GM12878 (cell line): ENCODE measurements around the gene SRGAP1. TPM values are rescaled to one million over a fixed set of nuclear protein-coding genes. Genes with fewer than 3 reads are reported as not detected.

Experiments
- ATAC-seq: fragments of 200-7000 bp; cut with Tn5 transposase; 3 replicates; pipeline ENCODE4 v1.9.1; 2020; ENCODE audit warnings: mild to moderate bottlenecking, moderate library complexity
- BruUV-seq: library from RNA; stranded (reverse); fragments of 400-500 nt; replicated peaks from 2 replicates; lab custom pipeline; 2021; lab: Mats Ljungman, UMichigan
- CTCF ChIA-PET: fragments of 300-600 bp; sonication (Branson Sonifier 250); formaldehyde crosslinking; extraction: SDS; loops from one replicate; lab custom pipeline; 2021; ENCODE audit warnings: inconsistent platforms; lab: Yijun Ruan, JAX
- POLR2A ChIA-PET: fragments of 350-600 bp; formaldehyde crosslinking; extraction: SDS; loops from one replicate; lab custom pipeline; 2021; ENCODE audit warnings: inconsistent platforms; lab: Charles Lee
- RAD21 ChIA-PET: fragments of 300-600 bp; sonication (Branson Sonifier 250); formaldehyde crosslinking; loops from one replicate; lab custom pipeline; 2023; ENCODE audit warnings: antibody characterized with exemption; ENCODE audit not compliant: unreplicated experiment; lab: Charles Lee
- SMC1A ChIA-PET: fragments of 300-600 bp; sonication (Branson Sonifier 250); formaldehyde crosslinking; loops from one replicate; lab custom pipeline; 2023; ENCODE audit not compliant: unreplicated experiment, uncharacterized antibody; lab: Charles Lee
- DNase-seq: peaks from one replicate; pipeline ENCODE4 v3.0.0-alpha.2; 2011; ENCODE audit warnings: low read depth, low spot score
- FAIRE-seq: peaks from 3 replicates; lab custom pipeline; 2011; peaks lifted over from hg19 to GRCh38; lab: Jason Lieb, UNC
- H2AFZ ChIP-seq: 2 replicates; pipeline ENCODE4 v1.6.0; 2011; ENCODE audit warnings: low read depth, low read length, control low read depth; ENCODE audit not compliant: control insufficient read depth
- H3K27ac ChIP-seq: 2 replicates; pipeline ENCODE4 v1.5.1; 2011; ENCODE audit warnings: control low read depth; ENCODE audit not compliant: control insufficient read depth, insufficient read depth
- H3K27me3 ChIP-seq, 2 experiments: replicated peaks in 1 of 2; 2 replicates each; pipeline versions ENCODE4 v1.6.0 to v1.6.1; 2011; ENCODE audit warnings: low read length in 1 of 2; ENCODE audit not compliant: control insufficient read depth in 2 of 2, insufficient read depth in 2 of 2
- H3K36me3 ChIP-seq, 2 experiments: 2 replicates each; pipeline ENCODE4 v1.5.1; 2011; ENCODE audit warnings: low read length in 1 of 2; ENCODE audit not compliant: control insufficient read depth in 2 of 2, insufficient read depth in 2 of 2
- H3K4me1 ChIP-seq: 2 replicates; pipeline ENCODE4 v1.6.1; 2011; ENCODE audit warnings: mild to moderate bottlenecking, low read length, moderate library complexity, mixed read lengths; ENCODE audit not compliant: control insufficient read depth, insufficient read depth
- H3K4me2 ChIP-seq: 2 replicates; pipeline ENCODE4 v1.6.0; 2011; ENCODE audit warnings: control low read depth; ENCODE audit not compliant: control insufficient read depth, insufficient read depth
- H3K4me3 ChIP-seq: fragments of 200-600 bp; sonication (generic); 2 replicates; pipeline ENCODE4 v1.5.1; 2016
- H3K79me2 ChIP-seq: 2 replicates; pipeline ENCODE4 v1.6.0; 2011; ENCODE audit warnings: low read length; ENCODE audit not compliant: control insufficient read depth, insufficient read depth
- H3K9ac ChIP-seq: 2 replicates; pipeline ENCODE4 v1.8.0; 2011; ENCODE audit warnings: low read length, control low read depth, mixed read lengths; ENCODE audit not compliant: control insufficient read depth, insufficient read depth
- H3K9me3 ChIP-seq: replicated peaks from 3 replicates; pipeline ENCODE4 v1.5.1; 2011; ENCODE audit warnings: mild to moderate bottlenecking, low read length; ENCODE audit not compliant: control insufficient read depth, insufficient read depth
- H4K20me1 ChIP-seq: 2 replicates; pipeline ENCODE4 v1.6.0; 2011; ENCODE audit not compliant: control insufficient read depth, insufficient read depth
- BRCA1 ChIP-seq: IDR thresholded peaks from 2 replicates; pipeline ENCODE4 v1.6.1; 2011; ENCODE audit warnings: low read depth, low read length, improper control_type of control experiment
- CHD1 ChIP-seq: IDR thresholded peaks from 2 replicates; pipeline ENCODE4 v1.6.1; 2012; ENCODE audit warnings: low read depth, low read length, improper control_type of control experiment
- JUNB ChIP-seq: IDR thresholded peaks from 2 replicates; pipeline ENCODE4 v1.6.1; 2016; ENCODE audit warnings: antibody characterized with exemption, mild to moderate bottlenecking
- KDM1A ChIP-seq: fragments of 200-600 bp; sonication (generic); IDR thresholded peaks from 2 replicates; pipeline ENCODE4 v1.6.1; 2016; ENCODE audit warnings: borderline replicate concordance
- MTA2 ChIP-seq: fragments of 450-650 bp; IDR thresholded peaks from 2 replicates; pipeline ENCODE4 v1.6.1; 2016; ENCODE audit warnings: low read depth, mild to moderate bottlenecking, moderate library complexity
- POLR2AphosphoS5 ChIP-seq: IDR thresholded peaks from 2 replicates; pipeline ENCODE4 v1.6.1; 2011; ENCODE audit warnings: mild to moderate bottlenecking, low read length, inconsistent platforms
- SMAD5 ChIP-seq: IDR thresholded peaks from 2 replicates; pipeline ENCODE4 v1.6.1; 2016; ENCODE audit warnings: antibody characterized with exemption, low read depth
- SREBF2 ChIP-seq: IDR thresholded peaks from 2 replicates; pipeline ENCODE4 v1.6.1; 2012; ENCODE audit warnings: mild to moderate bottlenecking, low read length
- ZSCAN29 ChIP-seq: fragments of 450-650 bp; IDR thresholded peaks from 2 replicates; pipeline ENCODE4 v1.6.1; 2017; ENCODE audit warnings: mild to moderate bottlenecking, moderate library complexity
- WGBS: methylation state at CpG from one replicate; pipeline ENCODE4 v1.1.6; 2016; ENCODE audit warnings: low lambda C conversion rate; ENCODE audit not compliant: insufficient replicate concordance, insufficient coverage; ENCODE audit errors: missing lambda C conversion rate; 5-methylcytosine and 5-hydroxymethylcytosine counted together
- in situ Hi-C: fragments of 300-500 bp; cut with MboI; formaldehyde crosslinking; loops from 9 replicates; pipeline ENCODE4 v1.14.3; 2018; ENCODE audit warnings: mixed read lengths
- intact Hi-C: fragments of 100-400 bp; cut with micrococcal nuclease; formaldehyde crosslinking; loops from one replicate; pipeline ENCODE4 v1.14.2; 2022; ENCODE audit not compliant: unreplicated experiment
- polyA plus RNA-seq, 11 experiments: library from polyadenylated mRNA; depleted of rRNA in 4 of 11; unstranded in 6 of 11; stranded (reverse) in 5 of 11; fragments of >200 nt; fragmentation: Nextera tagmentation in 4 of 11; fragmentation: Illumina TruSeq in 1 of 11; extraction: Ambion mirVana in 4 of 11; extraction: Trizol in 1 of 11; gene quantifications; 1 replicate in 1 of 11; 2 replicates in 10 of 11; pipeline versions ENCODE4 v1.2.1 to v1.2.3, GENCODE V29; 2011 to 2016; ENCODE audit warnings: inconsistent platforms in 2 of 11, missing spikeins in 2 of 11, low read depth in 1 of 11
- total RNA-seq, 4 experiments: library from RNA; depleted of rRNA in 3 of 4; stranded (reverse); fragments of >200 nt in 3 of 4; fragmentation: Illumina TruSeq in 1 of 4; extraction: Trizol in 1 of 4; gene quantifications; 2 replicates each; pipeline versions ENCODE4 v1.2.1 to v1.2.3, GENCODE V29; 2013 to 2021
- TF ChIP-seq, protein P1 (sequence below): fragments of 450-650 bp; IDR thresholded peaks from 2 replicates; pipeline ENCODE4 v1.6.1; 2017; ENCODE audit warnings: low read depth, mild to moderate bottlenecking, moderate library complexity

SRGAP1 gene
- total and polyA plus RNA-seq, 10 of the 15 experiments (the other 5 are each of a cell fraction or from before 2014, with no cell fraction given) = 0.16 to 0.85 (median 0.46) TPM

- intact Hi-C loops = no loop called here
- H3K4me2 ChIP-seq = no peak overlapping the region
- no peaks in the 10 kb centered on the region for H3K36me3 ChIP-seq
- H3K27me3 ChIP-seq = no peaks in the 10 kb centered on the region
- H3K4me1 ChIP-seq = no peaks in the 10 kb centered on the region
- H3K9me3 ChIP-seq = no peaks in the 10 kb centered on the region
- H4K20me1 ChIP-seq = no peaks in the 10 kb centered on the region
- POLR2A ChIA-PET = no interaction called here
- H3K27ac ChIP-seq = no peak overlapping the region
- SMC1A ChIA-PET = no interaction called here
- no peak overlapping the region for H3K9ac ChIP-seq
- 0% methylated on average over 1 of the region's 1 CpG for WGBS
- CTCF ChIA-PET = interaction anchor here (0.6 to 2.0 kb wide), 2 partner anchors 10 to 21 kb away, joined by 3 to 5 read pairs; no protein-coding TSS in a partner anchor
- no peak for FAIRE-seq
- no peak for TF ChIP-seq ZSCAN29
- H2AFZ ChIP-seq = no peak overlapping the region
- RAD21 ChIA-PET = interaction anchor here (0.6 kb wide), 1 partner anchor 367 kb away, joined by 3 read pairs; no protein-coding TSS in a partner anchor
- in situ Hi-C loops = no loop called here
- no TSS peak for BruUV-seq
- no peak for ATAC-seq
- no peak overlapping the region for H3K4me3 ChIP-seq
- no peak for DNase-seq
- no peaks in the 10 kb centered on the region for H3K79me2 ChIP-seq
Measured at GRCh38 chr12:64172143-64172970, 327.9 kb downstream of the SRGAP1 start.

DNA sequence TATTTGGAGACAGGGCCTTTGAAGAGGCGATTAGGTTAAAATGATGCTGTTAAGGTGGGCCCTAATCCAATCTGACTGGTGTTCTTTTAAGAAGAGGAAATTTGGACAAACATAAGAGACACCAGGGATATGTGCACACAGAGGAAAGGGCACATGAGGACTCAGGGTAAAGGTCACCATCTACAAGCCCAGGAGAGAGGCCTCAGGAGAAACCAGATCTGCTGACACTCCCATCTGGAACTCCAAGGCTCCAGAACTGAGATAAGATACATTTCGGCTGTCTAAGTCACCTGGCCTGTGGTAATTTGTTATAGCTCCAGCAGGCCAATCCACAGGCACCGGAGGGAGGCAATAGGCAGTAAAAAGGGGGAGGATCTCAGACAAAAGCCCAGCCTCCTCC is 329.0 kb downstream of the SRGAP1 start:
- DNase-seq (no peak), ATAC-seq (no peak), FAIRE-seq (no peak)
- 59% methylated on average over 3 of the region's 3 CpGs for WGBS
- Histone ChIP-seq H3K4me2 (no peak overlapping the region), H4K20me1 (no peaks in the 10 kb centered on the region), H2AFZ (no peak overlapping the region), H3K79me2 (no peaks in the 10 kb centered on the region), H3K27me3 (no peaks in the 10 kb centered on the region), H3K27ac (no peak overlapping the region), H3K36me3 (no peaks in the 10 kb centered on the region), H3K9me3 (no peaks in the 10 kb centered on the region), H3K4me3 (no peak overlapping the region), H3K4me1 (no peaks in the 10 kb centered on the region), H3K9ac (no peak overlapping the region)
- SMC1A ChIA-PET = no interaction called here
- in situ Hi-C loops (no loop called here), intact Hi-C loops (no loop called here)
- no peak for TF ChIP-seq CHD1
- no peak for TF ChIP-seq SREBF2
- no peak for TF ChIP-seq KDM1A
- TF ChIP-seq MTA2 = no peak
- TF ChIP-seq, protein P1, sequence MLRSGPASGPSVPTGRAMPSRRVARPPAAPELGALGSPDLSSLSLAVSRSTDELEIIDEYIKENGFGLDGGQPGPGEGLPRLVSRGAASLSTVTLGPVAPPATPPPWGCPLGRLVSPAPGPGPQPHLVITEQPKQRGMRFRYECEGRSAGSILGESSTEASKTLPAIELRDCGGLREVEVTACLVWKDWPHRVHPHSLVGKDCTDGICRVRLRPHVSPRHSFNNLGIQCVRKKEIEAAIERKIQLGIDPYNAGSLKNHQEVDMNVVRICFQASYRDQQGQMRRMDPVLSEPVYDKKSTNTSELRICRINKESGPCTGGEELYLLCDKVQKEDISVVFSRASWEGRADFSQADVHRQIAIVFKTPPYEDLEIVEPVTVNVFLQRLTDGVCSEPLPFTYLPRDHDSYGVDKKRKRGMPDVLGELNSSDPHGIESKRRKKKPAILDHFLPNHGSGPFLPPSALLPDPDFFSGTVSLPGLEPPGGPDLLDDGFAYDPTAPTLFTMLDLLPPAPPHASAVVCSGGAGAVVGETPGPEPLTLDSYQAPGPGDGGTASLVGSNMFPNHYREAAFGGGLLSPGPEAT = no peak
- no peak for TF ChIP-seq BRCA1
- TF ChIP-seq POLR2AphosphoS5 = no peak
- no peak for TF ChIP-seq SMAD5
- no peak for TF ChIP-seq JUNB
- CTCF ChIA-PET = interaction anchor here (0.6 to 2.0 kb wide), 2 partner anchors 22 to 428 kb away, joined by 3 to 5 read pairs; no protein-coding TSS in a partner anchor
- BruUV-seq = no TSS peak
- RAD21 ChIA-PET = no interaction called here
- POLR2A ChIA-PET = no interaction called here
